HG02970 (cell line): ENCODE results near the gene UTP14C.
"Not testable (repeated sequence)": the region's sequence is repeated elsewhere in the genome, so short reads cannot be mapped to it uniquely, and the experiment has no call there.

Experiments used
- ATAC-seq: cut with Tn5 transposase; IDR thresholded peaks from one replicate; pipeline ENCODE4 v1.9.1; 2021; ENCODE audit warnings: mild to moderate bottlenecking, moderate library complexity, moderate number of reproducible peaks; ENCODE audit not compliant: unreplicated experiment, low FRiP score

Gene UTP14C, protein sequence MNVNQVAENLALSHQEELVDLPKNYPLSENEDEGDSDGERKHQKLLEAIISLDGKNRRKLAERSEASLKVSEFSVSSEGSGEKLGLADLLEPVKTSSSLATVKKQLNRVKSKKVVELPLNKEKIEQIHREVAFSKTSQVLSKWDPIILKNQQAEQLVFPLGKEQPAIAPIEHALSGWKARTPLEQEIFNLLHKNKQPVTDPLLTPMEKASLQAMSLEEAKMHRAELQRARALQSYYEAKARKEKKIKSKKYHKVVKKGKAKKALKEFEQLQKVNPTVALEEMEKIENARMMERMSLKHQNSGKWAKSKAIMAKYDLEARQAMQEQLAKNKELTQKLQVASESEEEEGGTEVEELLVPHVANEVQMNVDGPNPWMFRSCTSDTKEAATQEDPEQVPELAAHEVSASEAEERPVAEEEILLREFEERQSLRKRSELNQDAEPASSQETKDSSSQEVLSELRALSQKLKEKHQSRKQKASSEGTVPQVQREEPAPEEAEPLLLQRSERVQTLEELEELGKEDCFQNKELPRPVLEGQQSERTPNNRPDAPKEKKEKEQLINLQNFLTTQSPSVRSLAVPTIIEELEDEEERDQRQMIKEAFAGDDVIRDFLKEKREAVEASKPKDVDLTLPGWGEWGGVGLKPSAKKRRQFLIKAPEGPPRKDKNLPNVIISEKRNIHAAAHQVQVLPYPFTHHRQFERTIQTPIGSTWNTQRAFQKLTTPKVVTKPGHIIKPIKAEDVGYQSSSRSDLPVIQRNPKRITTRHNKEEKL

DNA sequence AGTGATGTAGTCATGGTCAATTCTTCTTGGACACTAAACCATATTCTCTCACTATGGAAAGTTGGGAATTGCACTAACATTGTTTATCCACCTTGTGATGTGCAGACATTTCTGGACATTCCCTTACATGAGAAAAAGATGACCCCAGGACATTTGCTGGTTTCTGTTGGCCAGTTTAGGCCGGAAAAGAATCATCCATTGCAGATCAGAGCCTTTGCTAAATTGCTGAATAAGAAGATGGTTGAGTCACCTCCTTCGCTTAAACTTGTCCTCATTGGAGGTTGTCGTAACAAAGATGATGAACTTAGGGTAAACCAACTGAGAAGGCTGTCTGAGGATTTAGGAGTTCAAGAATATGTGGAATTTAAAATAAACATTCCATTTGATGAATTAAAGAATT, at the start of gene UTP14C:
Gene UTP14C (plus strand): TSS at position 211 of the 400 bp plus-strand sequence. CDS start 4,114 bp downstream, outside the sequence.
- no peak for ATAC-seq

DNA sequence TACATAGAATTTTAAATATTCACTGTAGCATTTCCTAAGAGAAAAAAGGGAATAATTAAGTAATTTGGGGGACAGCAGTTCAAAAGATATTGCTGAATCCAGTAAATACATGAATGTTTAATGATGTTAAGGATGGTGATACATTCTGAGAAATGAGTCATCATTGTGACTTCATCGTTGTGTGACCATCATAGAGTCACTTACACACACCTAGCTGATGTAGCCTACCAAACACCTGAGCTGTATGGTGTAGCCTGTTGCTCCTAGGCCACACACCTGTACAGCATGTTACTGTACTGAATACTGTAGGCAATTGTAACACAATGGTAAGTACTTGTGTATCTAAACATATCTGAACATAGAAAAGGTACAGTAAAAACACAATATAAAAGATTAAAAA, 48.1 kb upstream of the UTP14C start:
- no peak for ATAC-seq

DNA sequence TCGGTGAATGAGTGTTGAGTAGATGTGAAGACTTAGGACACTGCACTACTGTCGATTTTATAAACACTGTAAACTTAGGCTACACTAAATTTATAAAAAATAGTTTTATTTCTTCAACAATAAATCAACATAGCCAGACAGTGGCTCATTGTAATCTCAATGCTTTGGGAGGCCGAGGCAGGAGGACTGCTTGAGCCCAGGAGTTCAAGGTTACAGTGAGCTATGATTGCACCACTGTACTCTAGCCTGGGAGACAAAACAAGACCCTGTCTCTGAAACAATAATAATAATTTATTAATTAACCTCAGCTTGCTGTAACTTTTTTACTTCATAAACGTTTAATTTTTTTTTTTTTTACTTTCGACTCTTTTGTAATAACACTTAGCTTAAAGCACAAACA, 47.6 kb upstream of the UTP14C start:
- ATAC-seq = no peak

DNA sequence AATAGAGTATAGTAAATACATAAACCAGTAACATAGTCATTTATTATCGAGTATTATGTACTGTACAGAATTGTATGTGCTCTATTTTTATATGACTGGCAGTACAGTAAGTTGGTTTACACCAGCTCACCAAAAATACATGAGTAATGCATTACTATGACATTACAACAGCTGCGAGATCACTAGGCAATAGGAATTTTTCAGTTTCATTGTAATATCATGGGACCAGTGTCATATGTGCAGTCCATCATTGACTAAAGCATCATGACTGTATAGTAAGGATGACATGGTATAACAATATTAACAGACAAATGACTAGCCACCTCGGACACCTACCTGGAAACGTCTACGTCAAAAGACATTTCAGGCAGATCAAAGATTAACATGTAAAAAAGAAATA, 46.9 kb upstream of the UTP14C start:
- no peak for ATAC-seq

- ATAC-seq = no peak
Measured at GRCh38 chr13:51978796-51979556, 45.5 kb upstream of the UTP14C start.

GRCh38 chr13:51980908-51981307, 43.6 kb upstream of the UTP14C start:
- ATAC-seq = no peak

DNA sequence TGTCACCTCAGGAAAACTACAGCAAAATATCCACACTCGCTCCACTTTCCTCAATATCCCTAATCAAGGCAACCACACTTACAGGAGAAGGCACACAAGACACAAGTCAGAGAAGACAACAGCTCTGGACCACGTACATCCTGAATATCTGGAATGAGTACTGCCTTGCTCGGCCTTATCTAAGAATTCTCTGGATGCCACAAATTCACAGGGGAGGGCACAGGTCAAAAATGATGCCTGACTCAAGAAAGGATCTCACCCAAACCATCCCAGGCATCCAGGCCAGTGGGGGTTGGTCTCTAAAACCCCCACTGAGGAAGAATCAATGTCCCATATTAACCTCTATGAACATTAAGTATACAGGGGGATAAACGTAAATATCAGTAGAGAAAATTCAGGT, 43.1 kb upstream of the UTP14C start:
- no peak for ATAC-seq

DNA sequence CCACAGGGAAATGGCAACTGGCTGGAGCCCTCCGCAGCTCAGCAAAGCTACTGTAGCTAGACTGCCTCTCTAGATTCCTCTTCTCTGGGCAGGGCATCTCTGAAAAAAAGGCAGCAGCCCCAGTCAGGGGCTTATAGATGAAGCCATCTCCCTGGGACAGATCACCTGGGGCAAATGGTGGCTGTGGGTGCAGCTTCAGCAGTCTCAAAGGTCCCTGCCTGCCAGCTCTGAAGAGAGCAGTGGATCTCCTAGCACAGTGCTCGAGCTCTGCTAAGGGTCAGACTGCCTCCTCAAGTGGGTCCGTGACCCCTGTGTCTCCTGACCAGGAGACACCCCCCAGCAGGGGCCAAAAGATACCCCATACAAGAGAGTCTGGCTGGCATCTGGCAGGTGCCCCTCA, 41.2 kb upstream of the UTP14C start:
- ATAC-seq = not testable (repeated sequence)

- not testable (repeated sequence) for ATAC-seq
Measured at GRCh38 chr13:51984904-51985303, 39.6 kb upstream of the UTP14C start.

GRCh38 chr13:51988988-51989618, 35.4 kb upstream of the UTP14C start:
- no peak for ATAC-seq

DNA sequence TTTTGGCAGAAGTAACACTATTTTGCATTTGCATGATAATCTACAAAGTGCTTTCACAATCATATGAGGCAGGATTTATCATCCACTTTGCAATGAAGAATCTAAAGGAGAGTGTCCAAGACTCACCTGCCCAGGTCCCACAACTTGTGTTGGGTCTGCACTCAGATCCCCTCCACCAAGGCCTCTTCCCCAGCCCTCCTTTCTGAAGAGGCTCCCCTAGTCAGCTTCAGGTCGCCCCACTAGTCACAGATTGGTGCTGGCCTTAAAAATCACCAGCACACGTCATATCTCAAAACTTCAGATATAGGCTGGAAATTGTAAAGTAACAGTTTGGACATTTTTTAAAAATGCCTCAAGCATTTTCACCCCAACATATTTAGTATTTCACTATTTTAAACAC, 30.8 kb upstream of the UTP14C start:
- no peak for ATAC-seq

DNA sequence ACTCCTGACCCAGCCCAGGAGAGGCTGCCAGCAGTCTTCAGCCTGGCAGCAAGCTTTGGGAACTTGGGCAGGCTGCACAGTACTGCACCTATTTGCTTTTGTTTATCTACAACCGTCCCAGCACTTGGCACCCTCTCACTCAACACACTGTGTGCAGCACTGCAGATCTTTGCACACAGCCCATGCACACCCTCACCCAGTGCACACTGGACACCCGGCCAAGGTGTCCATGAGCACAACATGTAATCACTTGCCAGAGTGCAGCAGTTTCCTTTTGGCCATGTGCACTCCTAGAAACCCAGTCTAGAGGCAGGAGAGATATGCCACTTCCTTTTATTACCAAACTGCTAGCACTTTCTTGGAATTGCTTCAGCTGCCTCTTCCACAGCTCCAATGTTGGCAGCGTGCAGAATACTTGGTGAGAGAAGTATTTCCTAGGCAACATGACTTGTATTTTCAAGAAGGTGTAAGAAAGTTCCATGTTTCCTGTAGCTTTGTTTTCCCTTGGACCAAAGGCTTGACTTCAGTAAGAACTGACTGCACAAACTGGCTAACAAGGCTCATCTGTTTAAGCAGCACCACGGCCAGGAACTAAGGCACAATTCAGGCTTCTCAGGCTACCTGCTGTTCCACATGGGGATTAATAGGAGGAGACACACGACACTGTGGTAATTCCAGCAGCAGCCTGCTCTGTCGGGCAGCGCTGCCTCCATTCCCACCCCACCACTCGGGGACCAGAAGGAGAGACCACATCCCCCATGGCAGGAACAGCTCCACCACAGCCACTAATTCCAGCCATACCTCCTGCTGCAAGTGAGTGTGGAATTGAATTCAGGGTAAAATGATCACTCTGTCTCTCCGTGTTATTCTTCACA, 28.6 kb upstream of the UTP14C start:
- no peak for ATAC-seq

DNA sequence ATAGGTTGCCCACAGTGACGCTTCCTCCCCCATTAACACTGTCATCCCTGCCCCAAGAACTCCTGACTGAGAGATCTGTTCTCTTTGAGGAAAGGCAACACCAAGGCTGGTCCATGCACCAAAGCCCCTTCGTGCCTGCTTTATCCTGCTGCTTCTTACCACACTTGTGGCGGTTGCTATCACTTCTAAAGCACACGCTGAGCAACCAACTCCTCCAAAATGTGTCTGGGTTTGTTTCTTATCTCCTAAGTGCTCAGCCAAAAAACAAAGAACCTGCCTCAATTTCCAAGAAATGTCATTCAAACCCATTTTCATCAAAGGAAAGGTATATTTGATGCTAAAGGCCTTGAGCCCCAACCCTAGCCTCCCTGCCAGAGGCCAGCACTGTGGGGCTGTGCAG, 27.9 kb upstream of the UTP14C start:
- ATAC-seq = no peak

DNA sequence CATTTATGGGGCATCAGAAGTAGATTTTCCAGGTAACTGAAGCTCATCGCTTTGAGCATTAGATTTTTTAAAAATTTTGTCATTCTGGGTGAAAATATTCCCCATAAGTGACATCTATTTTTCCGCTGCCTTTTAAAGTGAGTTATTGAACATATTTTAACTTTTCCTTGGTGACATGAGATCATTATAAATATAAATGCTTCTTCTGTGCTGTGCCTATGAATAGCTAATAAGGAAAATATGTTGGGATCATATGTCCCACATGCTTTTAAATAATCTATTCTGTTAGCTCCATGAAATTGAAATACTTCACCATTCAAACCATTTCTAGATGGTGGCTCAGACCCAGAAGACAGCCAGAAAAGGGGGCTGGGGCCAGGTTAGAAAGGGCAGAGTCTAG, 27.3 kb upstream of the UTP14C start:
- ATAC-seq = no peak

GRCh38 chr13:51997641-51998330, 26.7 kb upstream of the UTP14C start:
- no peak for ATAC-seq

GRCh38 chr13:51998723-51999509, 25.6 kb upstream of the UTP14C start:
- ATAC-seq = no peak

DNA sequence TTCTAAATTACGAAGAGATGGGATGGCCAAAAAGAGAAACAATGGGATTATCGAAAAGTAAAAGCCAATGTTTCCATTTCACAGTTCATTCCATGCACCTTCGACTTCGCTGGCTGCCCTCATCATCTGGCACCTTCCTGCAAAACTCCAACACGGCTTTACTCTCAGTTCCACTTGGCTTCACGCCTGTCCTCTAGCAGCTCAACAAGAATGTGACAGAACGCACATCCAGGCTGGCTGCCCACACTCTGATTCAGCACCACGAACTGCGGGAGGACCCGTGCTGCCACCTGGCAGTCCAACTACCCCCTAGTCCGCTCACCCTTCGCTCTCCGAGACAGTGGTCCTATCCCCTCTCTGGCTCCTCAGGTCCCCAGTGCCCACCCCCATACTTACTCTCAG, 25.0 kb upstream of the UTP14C start:
- ATAC-seq = no peak

DNA sequence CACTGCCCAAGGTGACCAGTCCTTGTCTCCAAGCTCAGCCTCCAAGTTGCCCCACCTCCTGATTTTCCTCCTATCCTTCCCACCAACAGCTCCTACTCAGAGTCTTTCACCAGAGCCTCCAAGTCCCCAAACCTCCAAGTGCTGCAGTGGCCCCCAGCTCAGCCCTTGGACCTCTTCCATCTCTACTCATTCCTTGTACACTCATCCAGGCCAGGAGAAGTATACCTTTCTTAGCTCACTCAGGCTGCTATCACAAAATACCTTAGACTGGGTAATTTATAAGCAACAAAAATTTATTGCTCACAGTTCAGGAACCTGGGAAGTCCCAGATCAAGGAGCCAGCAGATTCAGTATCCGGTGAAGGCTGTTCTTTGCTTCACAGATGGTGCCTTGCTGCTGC, 24.6 kb upstream of the UTP14C start:
- no peak for ATAC-seq
